Thyroid gland (tissue), 4 donors: ENCODE data around the gene FOXD1.

Experiments used
- CTCF ChIP-seq, 6 experiments: fragments of 200-600 bp in 3 of 6; fragments of 450-650 bp in 3 of 6; sonication (generic) in 3 of 6; IDR thresholded peaks; one replicate each; pipeline ENCODE4 v1.5.1; 2016 to 2019; ENCODE audit warnings: antibody characterized with exemption in 6 of 6, mild to moderate bottlenecking in 2 of 6, inconsistent platforms in 1 of 6, moderate library complexity in 1 of 6
- POLR2A ChIP-seq, 2 donors: fragments of 450-650 bp; IDR thresholded peaks; one replicate each; pipeline ENCODE4 v1.6.1; 2017; ENCODE audit warnings: antibody characterized with exemption in 2 of 2, mild to moderate bottlenecking in 2 of 2, moderate library complexity in 1 of 2

DNA sequence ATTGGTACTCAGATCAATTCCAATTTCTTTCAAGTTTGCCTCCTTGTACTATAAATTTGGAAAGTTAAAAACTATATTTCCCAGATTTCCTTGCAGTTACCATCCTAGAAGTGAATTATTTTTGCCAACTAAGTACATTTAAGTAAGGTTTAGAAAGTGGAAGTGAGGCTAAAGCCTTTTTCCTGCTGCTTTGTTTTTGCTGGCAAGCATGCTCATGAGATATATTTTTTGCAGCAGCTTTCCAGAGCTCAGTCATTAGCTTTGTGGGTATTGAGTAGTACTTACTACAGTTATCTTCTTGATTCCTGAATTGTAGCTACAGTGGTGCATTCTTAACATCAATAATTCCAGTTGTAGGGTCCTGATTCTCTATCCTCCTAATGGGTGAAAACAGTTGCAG is 46.1 kb upstream of the FOXD1 start:
- no peak for TF ChIP-seq CTCF (IDR thresholded peaks at IDR 0.05)
- TF ChIP-seq POLR2A (IDR thresholded peaks at IDR 0.05), result no peak
